D721Med (cell line): ENCODE data around the gene ITGB7.

ENCODE experiments used
- DNase-seq: peaks from one replicate; pipeline ENCODE4 v3.0.0; 2011; ENCODE audit warnings: low spot score; ENCODE audit not compliant: insufficient read length
- FAIRE-seq: peaks from 2 replicates; lab custom pipeline; 2011; peaks lifted over from hg19 to GRCh38; lab: Jason Lieb, UNC
- TF ChIP-seq, protein P1 (sequence below): IDR thresholded peaks from 2 replicates; pipeline ENCODE4 v1.5.1; 2012; ENCODE audit warnings: mild to moderate bottlenecking, control low read depth; ENCODE audit not compliant: insufficient read depth; ENCODE audit errors: missing control alignments

ITGB7 gene

DNA sequence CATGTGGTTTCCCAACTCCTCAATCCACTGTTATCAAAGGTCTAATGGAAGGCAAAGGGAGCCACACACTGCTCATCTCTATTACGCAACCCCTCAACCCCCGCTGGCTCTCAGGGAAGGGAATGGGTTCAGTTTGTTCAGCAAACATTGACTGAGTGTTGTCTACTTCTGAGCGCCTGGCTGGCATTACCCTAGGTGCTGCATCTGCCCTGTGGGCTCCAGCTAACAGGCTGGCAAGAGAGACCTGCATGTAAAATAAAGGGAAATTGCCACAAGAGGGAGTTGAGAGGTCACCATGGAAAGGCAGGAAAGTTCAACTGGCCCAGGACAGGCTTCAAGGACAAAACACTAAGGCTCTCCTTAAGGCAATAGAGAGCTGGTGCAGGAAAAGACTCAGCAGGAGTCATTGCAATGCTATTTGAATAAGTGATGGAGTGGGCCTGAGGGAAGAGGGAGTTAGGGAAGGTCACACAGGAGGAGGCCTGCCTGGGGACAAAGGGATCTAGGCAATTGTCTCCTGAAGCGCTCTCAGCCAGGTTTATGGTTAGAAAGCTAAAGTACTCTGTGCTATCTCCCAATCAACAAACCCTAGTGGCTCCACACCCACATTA is 32.1 kb downstream of the ITGB7 start:
- DNase-seq (no peak), FAIRE-seq (no peak)
- TF ChIP-seq, protein P1, sequence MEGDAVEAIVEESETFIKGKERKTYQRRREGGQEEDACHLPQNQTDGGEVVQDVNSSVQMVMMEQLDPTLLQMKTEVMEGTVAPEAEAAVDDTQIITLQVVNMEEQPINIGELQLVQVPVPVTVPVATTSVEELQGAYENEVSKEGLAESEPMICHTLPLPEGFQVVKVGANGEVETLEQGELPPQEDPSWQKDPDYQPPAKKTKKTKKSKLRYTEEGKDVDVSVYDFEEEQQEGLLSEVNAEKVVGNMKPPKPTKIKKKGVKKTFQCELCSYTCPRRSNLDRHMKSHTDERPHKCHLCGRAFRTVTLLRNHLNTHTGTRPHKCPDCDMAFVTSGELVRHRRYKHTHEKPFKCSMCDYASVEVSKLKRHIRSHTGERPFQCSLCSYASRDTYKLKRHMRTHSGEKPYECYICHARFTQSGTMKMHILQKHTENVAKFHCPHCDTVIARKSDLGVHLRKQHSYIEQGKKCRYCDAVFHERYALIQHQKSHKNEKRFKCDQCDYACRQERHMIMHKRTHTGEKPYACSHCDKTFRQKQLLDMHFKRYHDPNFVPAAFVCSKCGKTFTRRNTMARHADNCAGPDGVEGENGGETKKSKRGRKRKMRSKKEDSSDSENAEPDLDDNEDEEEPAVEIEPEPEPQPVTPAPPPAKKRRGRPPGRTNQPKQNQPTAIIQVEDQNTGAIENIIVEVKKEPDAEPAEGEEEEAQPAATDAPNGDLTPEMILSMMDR, result no peak

DNA sequence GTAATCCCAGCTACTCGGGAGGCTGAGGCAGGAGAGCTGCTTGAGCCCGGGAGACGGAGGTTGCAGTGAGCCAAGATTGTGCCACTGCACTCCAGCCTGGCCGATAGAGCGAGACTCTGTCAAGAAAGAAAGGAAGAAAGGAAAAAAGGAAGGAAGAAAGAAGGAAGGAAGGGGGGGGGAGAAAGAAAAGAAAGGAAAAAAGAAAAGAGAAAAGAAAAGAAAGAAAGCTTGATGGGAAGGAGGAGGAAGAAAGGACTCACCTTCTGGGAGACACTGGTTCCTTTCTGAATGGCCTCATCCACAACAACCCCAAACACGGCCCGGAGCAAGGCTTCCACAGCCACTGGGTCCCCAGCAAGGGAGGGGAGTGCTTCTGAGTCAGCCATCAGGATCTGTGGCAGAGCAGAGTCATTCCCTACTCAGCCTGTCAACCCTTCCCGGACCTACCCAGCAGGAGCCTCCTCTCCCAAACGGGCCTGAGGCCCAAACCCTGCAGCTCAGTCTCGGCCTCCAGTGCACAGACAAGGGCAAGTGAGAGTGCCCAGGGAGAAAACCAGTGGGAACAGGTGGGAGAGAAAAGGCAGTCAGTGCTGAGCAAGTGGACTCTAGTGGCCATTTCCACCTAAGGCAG is 33.9 kb downstream of the ITGB7 start:
- TF ChIP-seq, protein P1, result no peak
- no peak for DNase-seq
- FAIRE-seq, result no peak

DNA sequence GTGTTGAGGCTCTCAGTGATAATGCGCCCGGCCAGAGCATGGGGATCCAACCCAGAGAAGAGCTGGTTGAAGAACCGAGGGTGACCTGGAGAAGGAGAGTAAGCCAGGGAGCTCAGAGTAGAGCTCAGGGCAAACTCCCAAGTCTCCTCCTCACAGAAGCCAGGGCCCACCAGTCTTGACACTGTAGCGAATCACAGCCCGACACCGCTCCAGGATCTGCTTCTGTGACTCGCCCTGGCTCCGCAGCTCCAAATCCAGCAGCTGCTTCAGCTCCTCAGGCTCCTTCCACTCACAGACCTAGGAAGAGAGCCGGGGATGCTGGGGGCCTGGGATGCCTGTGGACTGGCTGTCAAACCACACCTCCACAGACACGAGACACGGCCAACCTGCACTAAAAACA is 34.7 kb downstream of the ITGB7 start:
- TF ChIP-seq, protein P1, result no peak
- no peak for DNase-seq
- FAIRE-seq, result no peak

DNA sequence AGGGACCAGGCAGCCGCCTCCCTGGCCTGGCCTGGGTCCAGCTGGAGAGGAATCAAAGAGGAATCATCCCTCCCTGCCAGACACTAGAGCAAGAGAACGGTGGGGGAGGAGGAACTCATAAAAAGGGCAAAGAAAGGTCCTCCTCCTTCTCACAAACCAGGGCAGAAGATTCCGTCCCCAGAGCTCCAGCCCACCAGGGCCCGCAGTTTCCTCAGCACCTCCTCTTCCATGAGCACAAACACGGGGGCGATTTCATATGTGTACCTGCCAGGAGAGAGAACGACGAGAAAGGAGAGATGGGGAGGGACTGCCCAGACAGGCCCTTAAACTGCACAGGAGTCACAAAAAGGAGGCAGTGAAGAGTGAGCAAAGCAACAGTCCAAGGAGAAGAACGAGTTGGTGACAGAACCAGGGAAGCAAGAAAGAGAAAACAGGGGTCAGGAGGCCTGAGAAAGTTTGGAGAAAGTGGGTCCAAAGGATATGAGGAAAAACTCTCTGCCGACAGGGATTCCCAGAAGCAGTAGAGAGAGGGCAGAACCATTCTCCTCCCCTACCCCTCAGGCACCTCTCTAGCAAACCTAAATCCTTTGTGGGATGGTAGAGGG is 35.2 kb downstream of the ITGB7 start:
- FAIRE-seq, result no peak
- TF ChIP-seq, protein P1, result no peak
- no peak for DNase-seq

DNA sequence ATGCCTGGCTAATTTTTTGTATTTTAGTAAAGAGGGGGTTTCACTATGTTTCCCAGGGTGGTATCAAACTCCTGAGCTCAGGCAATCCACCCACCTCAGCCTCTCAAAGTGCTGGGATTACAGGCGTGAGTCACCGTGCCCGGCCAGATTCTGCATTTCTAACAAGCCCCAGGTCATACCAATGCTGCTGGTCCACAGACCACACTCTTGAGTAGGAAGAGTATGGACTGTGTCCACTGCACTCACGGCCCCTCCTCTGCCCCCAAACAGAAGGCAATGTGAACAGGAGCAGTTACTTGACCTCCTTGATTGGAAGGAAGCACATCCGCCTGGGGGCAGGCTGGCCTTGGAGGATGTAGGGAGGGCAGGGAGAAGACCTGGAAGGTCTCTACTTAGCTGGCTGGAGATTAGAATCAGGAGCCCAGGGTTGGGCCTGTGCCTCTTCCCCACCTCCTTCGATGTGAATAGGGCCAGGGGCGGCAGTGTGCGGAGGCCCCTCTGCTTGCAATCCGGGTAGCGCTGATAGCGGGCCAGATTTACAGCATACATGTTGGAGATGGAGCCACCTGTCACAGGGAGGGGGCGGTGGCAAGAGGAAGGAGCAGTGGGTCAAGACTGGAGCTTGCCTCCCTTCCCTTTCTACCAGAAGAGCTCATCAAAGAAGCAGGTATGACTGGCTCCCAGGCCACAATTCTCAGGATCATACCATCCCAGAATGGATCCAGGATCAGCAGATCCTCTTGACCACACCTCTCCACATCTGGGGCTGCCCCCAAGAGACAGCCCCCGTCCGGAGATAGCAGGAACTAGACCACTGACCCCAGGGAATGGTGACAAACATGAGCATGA is 36.0 kb downstream of the ITGB7 start:
- TF ChIP-seq, protein P1, result no peak
- FAIRE-seq (no peak), DNase-seq (no peak)

DNA sequence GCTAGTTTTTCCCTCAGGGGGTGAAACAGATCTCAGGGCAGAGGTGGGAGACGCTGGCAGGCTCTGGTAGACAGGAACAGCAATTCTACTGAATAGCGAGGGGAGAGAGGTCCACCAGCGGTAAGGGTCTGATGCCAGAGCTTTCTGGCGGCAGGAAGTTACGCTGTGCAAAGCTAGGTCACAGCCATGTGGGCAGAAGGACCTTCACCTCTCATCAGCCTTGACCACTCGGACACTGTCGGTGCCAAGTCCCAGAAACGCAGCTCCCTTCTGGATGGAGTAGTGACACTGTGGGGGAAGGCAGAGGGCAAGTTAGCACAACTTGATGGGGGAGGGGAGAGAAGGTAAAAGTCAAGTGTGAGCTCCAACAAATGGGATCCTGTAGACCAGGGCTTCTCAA is 36.8 kb downstream of the ITGB7 start:
- TF ChIP-seq, protein P1, result no peak
- FAIRE-seq, result no peak
- no peak for DNase-seq
